Ureter (tissue), 1 donor: ENCODE measurements around the gene SAP130. TPM values are rescaled to one million over a fixed set of nuclear protein-coding genes. Genes with fewer than 3 reads are reported as not detected.

Experiments
- DNase-seq: peaks from one replicate; pipeline ENCODE4 v3.0.0-alpha.2; 2020; ENCODE audit warnings: low spot score
- total RNA-seq: library from RNA; stranded (reverse); gene quantifications from one replicate; pipeline ENCODE4 v1.2.4, GENCODE V29; 2023
- donor health status: DM: yes; HTN: yes; CAD: no.

The SAP130 gene
- total RNA-seq, 1 donor from 2014 or later: 22.5 TPM

DNA sequence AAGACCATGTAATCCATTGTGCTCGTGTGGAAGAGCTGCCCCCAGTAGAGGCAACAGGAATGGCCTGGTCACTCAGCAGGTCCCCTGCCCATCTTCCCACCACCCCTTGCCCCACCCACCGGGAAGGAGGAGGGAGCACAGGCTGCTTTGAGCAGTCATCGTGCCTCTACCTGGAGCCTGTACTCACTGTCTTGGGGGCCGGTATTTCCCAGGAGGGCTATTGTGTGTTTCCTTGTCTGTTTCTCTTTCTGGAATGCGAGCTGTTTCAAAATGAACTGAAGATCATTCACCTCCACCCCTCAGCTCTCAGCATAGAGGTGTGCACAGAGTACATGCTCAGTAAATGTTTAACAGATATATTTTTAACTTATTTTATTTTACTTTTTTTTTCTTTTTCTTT, 134.4 kb downstream of the SAP130 start:
- no peak for DNase-seq

- DNase-seq: no peak
Measured at GRCh38 chr2:127893033-127893432, 134.8 kb downstream of the SAP130 start.

DNA sequence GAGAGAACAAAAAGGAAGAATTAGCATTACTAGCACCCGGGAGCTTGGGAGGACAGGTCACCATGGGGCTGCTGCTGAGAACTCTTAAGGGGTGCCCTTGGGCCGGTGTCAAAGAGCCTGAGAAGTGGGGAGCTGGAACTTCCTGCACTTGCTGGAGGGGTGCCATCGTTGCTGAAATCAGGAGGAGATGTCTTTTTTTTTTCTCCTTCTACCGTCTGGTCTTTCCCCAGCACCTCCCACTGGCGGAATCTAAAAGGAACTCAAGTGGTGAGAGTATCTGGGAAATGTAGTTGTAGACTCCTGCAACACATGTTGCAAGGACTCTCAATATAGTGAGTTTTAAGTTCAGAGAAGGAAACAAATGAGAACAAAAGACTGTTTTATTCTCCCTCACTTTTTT, 136.0 kb downstream of the SAP130 start:
- DNase-seq: no peak

Other genes with a start within 250 kb of the SAP130 start
- 60.1 TPM for gene WDR33, start 216.9 kb downstream of the SAP130 start, total RNA-seq
- 29.7 TPM for gene POLR2D, start 169.9 kb downstream of the SAP130 start, total RNA-seq
- 19.2 TPM for gene AMMECR1L, start 142.1 kb downstream of the SAP130 start, total RNA-seq
- gene UGGT1, start 63.1 kb upstream of the SAP130 start, total RNA-seq: 61.1 TPM